GM12875 (cell line): Measurements from ENCODE around the gene MMP2.

ENCODE experiments used
- H3K4me3 ChIP-seq: one replicate; pipeline ENCODE4 v1.5.1; 2011; ENCODE audit warnings: low read depth, low read length, control low read depth
- CTCF ChIP-seq: IDR thresholded peaks from 2 replicates; pipeline ENCODE4 v1.5.1; 2011; ENCODE audit warnings: low read depth, mild to moderate bottlenecking, control low read depth, inconsistent platforms, low read length, moderate library complexity, borderline replicate concordance; ENCODE audit not compliant: insufficient read depth

Gene MMP2

GRCh38 chr16:55534756-55535155 is 55.8 kb downstream of the MMP2 start:
- TF ChIP-seq CTCF, result no peak

GRCh38 chr16:55539049-55539448 is 60.1 kb downstream of the MMP2 start:
- no peak for TF ChIP-seq CTCF
- no peak overlapping the region for H3K4me3 ChIP-seq

More at GRCh38 chr16:55534756-55535155, 55.8 kb downstream of the MMP2 start:
- H3K4me3 ChIP-seq, result no peak overlapping the region

GRCh38 chr16:55539488-55539887 is 60.5 kb downstream of the MMP2 start:
- no peak overlapping the region for H3K4me3 ChIP-seq
- no peak for TF ChIP-seq CTCF

GRCh38 chr16:55540221-55540620 is 61.2 kb downstream of the MMP2 start:
- TF ChIP-seq CTCF, result no peak
- H3K4me3 ChIP-seq, result no peak overlapping the region

- no peak overlapping the region for H3K4me3 ChIP-seq
- TF ChIP-seq CTCF, result no peak
These were observed 63.6 kb downstream of the MMP2 start for GRCh38 chr16:55542459-55543082.

GRCh38 chr16:55543472-55543871 is 64.5 kb downstream of the MMP2 start:
- no peak for TF ChIP-seq CTCF
- H3K4me3 ChIP-seq, result no peak overlapping the region

- no peak for TF ChIP-seq CTCF
- H3K4me3 ChIP-seq, result no peak overlapping the region
These were observed 73.6 kb downstream of the MMP2 start for GRCh38 chr16:55552621-55553020.
